ENCODE results near the gene SPRED2. TPM values are rescaled to one million over a fixed set of nuclear protein-coding genes. Genes with fewer than 3 reads are reported as not detected.

Gene SPRED2
- total and polyA plus RNA-seq, 2 of the 8 experiments (the other 6 are each of a cell fraction or from before 2014, with no cell fraction given) = 15.3 to 22.5 TPM

GRCh38 chr2:65416945-65417344 lies 15.5 kb downstream of the SPRED2 start (continued):
- TF ChIP-seq ATF2 (IDR thresholded peaks at IDR 0.05; ENCODE audit: low read length) (no peak), HDAC6 (IDR thresholded peaks at IDR 0.05; ENCODE audit: low read depth, low read length) (no peak)

All from H1 (cell line).